Caco-2 (cell line): ENCODE results near the gene TTC13. TPM values are rescaled to one million over a fixed set of nuclear protein-coding genes. Genes with fewer than 3 reads are reported as not detected.
"Not testable (repeated sequence)": the region's sequence is repeated elsewhere in the genome, so short reads cannot be mapped to it uniquely, and the experiment has no call there.

Experiments
- BruUV-seq: library from RNA; stranded (reverse); fragments of 400-500 nt; replicated peaks from 2 replicates; lab custom pipeline; 2021; lab: Mats Ljungman, UMichigan
- CTCF ChIA-PET: fragments of 300-600 bp; sonication (Branson Sonifier 250); formaldehyde crosslinking; loops from one replicate; lab custom pipeline; 2022; ENCODE audit warnings: antibody characterized with exemption; lab: Charles Lee
- POLR2A ChIA-PET: fragments of 300-600 bp; sonication (Branson Sonifier 250); formaldehyde crosslinking; loops from one replicate; lab custom pipeline; 2022; ENCODE audit warnings: antibody characterized with exemption; lab: Charles Lee
- DNase-seq, 2 experiments: peaks; one replicate each; pipeline versions ENCODE4 v3.0.0 to v3.0.0-alpha.2; 2020 to 2022
- H3K27me3 ChIP-seq: replicated peaks from 2 replicates; pipeline ENCODE4 v1.6.0; 2011; ENCODE audit warnings: low read length; ENCODE audit not compliant: control insufficient read depth, insufficient read depth
- H3K36me3 ChIP-seq: 2 replicates; pipeline ENCODE4 v1.5.1; 2011; ENCODE audit warnings: low read length; ENCODE audit not compliant: control insufficient read depth, insufficient read depth
- H3K4me1 ChIP-seq: fragments of 250-450 bp; sonication (Bioruptor Pico); 2 replicates; pipeline ENCODE4 v1.5.1; 2020; ENCODE audit warnings: mild to moderate bottlenecking
- H3K4me3 ChIP-seq: 2 replicates; pipeline ENCODE4 v1.5.1; 2011; ENCODE audit warnings: low read depth, mild to moderate bottlenecking, control low read depth, low read length
- H3K9me3 ChIP-seq: fragments of 250-450 bp; sonication (Bioruptor Pico); 2 replicates; pipeline ENCODE4 v1.5.1; 2020; ENCODE audit warnings: mild to moderate bottlenecking, moderate library complexity
- H3K27ac Mint-ChIP-seq: one replicate; pipeline ENCODE4 v1.8.0; 2022; ENCODE audit warnings: mixed read lengths; ENCODE audit not compliant: unreplicated experiment
- H3K27me3 Mint-ChIP-seq: one replicate; pipeline ENCODE4 v1.8.0; 2022; ENCODE audit warnings: mixed read lengths; ENCODE audit not compliant: insufficient read depth, unreplicated experiment
- H3K36me3 Mint-ChIP-seq: one replicate; pipeline ENCODE4 v1.8.0; 2022; ENCODE audit warnings: mild to moderate bottlenecking, mixed read lengths; ENCODE audit not compliant: insufficient read depth, unreplicated experiment
- H3K4me1 Mint-ChIP-seq: one replicate; pipeline ENCODE4 v1.8.0; 2022; ENCODE audit warnings: low read depth, mixed read lengths; ENCODE audit not compliant: unreplicated experiment
- H3K4me3 Mint-ChIP-seq: one replicate; pipeline ENCODE4 v1.8.0; 2022; ENCODE audit warnings: mild to moderate bottlenecking, moderate library complexity, mixed read lengths; ENCODE audit not compliant: unreplicated experiment
- H3K9me3 Mint-ChIP-seq: one replicate; pipeline ENCODE4 v1.8.0; 2022; ENCODE audit warnings: mixed read lengths; ENCODE audit not compliant: unreplicated experiment
- intact Hi-C: fragments of 100-400 bp; cut with micrococcal nuclease; formaldehyde crosslinking; loops from one replicate; pipeline ENCODE4 v1.10.0; 2022; ENCODE audit not compliant: unreplicated experiment
- total RNA-seq: library from RNA; stranded (reverse); gene quantifications from 2 replicates; pipeline ENCODE4 v1.2.3, GENCODE V29; 2022
- TF ChIP-seq, protein P1 (sequence below), 2 experiments: fragments of 200-600 bp in 1 of 2; IDR thresholded peaks; 1 replicate in 1 of 2; 2 replicates in 1 of 2; pipeline versions ENCODE4 v1.5.1 to v1.8.0; 2011 to 2022; ENCODE audit warnings: antibody characterized with exemption in 1 of 2, control low read depth in 1 of 2, inconsistent platforms in 1 of 2, low read depth in 1 of 2, low read length in 1 of 2, mild to moderate bottlenecking in 1 of 2, moderate library complexity in 1 of 2; ENCODE audit not compliant: insufficient read depth in 1 of 2, severe bottlenecking in 1 of 2, unreplicated experiment in 1 of 2

TTC13 gene
- total RNA-seq, 1 experiment from 2014 or later: 57.6 TPM

DNA sequence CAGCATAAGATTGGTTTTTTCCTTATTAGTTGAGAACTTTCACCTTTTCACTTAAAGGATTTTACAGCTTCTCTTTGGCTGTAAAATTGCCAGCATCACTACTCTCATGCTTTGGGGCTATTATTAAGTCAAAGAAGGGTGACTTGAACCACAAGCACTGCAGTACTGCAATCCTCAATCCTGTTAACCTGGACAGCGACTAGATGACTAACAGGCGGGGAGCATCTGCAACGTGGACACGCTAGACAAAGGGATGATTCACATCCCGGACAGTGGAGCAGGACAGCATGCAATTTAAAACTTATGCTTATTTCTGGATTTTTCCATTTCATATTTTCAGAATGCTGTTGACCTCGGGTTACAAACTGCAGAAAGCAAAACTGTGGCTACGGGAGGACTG is 8.3 kb upstream of the TTC13 start:
- intact Hi-C loops: no loop called here
- H3K4me3 Mint-ChIP-seq: no peak overlapping the region
- TF ChIP-seq, protein P1, sequence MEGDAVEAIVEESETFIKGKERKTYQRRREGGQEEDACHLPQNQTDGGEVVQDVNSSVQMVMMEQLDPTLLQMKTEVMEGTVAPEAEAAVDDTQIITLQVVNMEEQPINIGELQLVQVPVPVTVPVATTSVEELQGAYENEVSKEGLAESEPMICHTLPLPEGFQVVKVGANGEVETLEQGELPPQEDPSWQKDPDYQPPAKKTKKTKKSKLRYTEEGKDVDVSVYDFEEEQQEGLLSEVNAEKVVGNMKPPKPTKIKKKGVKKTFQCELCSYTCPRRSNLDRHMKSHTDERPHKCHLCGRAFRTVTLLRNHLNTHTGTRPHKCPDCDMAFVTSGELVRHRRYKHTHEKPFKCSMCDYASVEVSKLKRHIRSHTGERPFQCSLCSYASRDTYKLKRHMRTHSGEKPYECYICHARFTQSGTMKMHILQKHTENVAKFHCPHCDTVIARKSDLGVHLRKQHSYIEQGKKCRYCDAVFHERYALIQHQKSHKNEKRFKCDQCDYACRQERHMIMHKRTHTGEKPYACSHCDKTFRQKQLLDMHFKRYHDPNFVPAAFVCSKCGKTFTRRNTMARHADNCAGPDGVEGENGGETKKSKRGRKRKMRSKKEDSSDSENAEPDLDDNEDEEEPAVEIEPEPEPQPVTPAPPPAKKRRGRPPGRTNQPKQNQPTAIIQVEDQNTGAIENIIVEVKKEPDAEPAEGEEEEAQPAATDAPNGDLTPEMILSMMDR (IDR thresholded peaks at IDR 0.05; ENCODE audit: insufficient read depth in 1 of 2, low read depth in 1 of 2, low read length in 1 of 2, severe bottlenecking in 1 of 2, unreplicated experiment in 1 of 2): no peak
- no peak for DNase-seq
- BruUV-seq: no TSS peak
- H3K27me3 Mint-ChIP-seq: no peaks in the 10 kb centered on the region
- Histone ChIP-seq H3K4me3 (no peak overlapping the region), H3K27me3 (no peaks in the 10 kb centered on the region), H3K4me1 (peaks cover 21% of the 10 kb centered on the region), H3K36me3 (no peaks in the 10 kb centered on the region), H3K9me3 (no peaks in the 10 kb centered on the region)
- peaks cover 6% of the 10 kb centered on the region for H3K36me3 Mint-ChIP-seq
- H3K4me1 Mint-ChIP-seq: peaks cover 25% of the 10 kb centered on the region
- no peaks in the 10 kb centered on the region for H3K9me3 Mint-ChIP-seq
- ChIA-PET POLR2A (interaction anchor here (0.6 kb wide), 1 partner anchor 118 kb away, joined by 3 read pairs; no protein-coding TSS in a partner anchor), CTCF (no interaction called here)
- no peak overlapping the region for H3K27ac Mint-ChIP-seq

DNA sequence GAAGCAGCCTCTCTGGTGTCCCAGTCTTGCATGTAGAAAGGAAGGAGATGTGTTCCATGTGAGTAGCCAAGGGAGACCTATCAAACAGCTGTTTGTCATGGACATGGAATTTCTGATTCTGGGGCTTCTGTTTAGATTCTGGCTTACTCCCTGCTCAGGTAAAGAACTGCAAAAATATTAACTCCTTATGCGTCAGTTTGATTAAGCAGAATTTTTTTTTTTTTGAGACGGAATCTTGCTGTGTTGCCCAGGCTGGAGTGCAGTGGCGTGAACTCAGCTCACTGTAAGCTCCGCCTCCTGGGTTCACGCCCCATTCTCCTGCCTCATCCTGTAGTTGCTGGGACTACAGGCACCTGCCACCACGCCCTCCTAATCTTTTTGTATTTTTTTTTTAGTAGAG is 7.0 kb upstream of the TTC13 start:
- 0 out of 2 replicates have a peak, but pooled peaks cover 1% of the 10 kb centered on the region for H3K36me3 ChIP-seq
- H3K9me3 Mint-ChIP-seq: no peaks in the 10 kb centered on the region
- no peaks in the 10 kb centered on the region for H3K27me3 ChIP-seq
- no peaks in the 10 kb centered on the region for H3K27me3 Mint-ChIP-seq
- H3K9me3 ChIP-seq: no peaks in the 10 kb centered on the region
- H3K27ac Mint-ChIP-seq: no peak overlapping the region
- no peak overlapping the region for H3K4me3 ChIP-seq
- ChIA-PET POLR2A (no interaction called here), CTCF (interaction anchor here (0.6 kb wide), 1 partner anchor 269 kb away, joined by 3 read pairs; no protein-coding TSS in a partner anchor)
- intact Hi-C loops: no loop called here
- TF ChIP-seq, protein P1 (IDR thresholded peaks at IDR 0.05; ENCODE audit: insufficient read depth in 1 of 2, low read depth in 1 of 2, low read length in 1 of 2, severe bottlenecking in 1 of 2, unreplicated experiment in 1 of 2): no peak
- BruUV-seq: no TSS peak
- peaks cover 21% of the 10 kb centered on the region for H3K4me1 ChIP-seq
- H3K36me3 Mint-ChIP-seq: peaks cover 6% of the 10 kb centered on the region
- H3K4me1 Mint-ChIP-seq: peaks cover 14% of the 10 kb centered on the region
- no peak overlapping the region for H3K4me3 Mint-ChIP-seq
- no peak for DNase-seq

DNA sequence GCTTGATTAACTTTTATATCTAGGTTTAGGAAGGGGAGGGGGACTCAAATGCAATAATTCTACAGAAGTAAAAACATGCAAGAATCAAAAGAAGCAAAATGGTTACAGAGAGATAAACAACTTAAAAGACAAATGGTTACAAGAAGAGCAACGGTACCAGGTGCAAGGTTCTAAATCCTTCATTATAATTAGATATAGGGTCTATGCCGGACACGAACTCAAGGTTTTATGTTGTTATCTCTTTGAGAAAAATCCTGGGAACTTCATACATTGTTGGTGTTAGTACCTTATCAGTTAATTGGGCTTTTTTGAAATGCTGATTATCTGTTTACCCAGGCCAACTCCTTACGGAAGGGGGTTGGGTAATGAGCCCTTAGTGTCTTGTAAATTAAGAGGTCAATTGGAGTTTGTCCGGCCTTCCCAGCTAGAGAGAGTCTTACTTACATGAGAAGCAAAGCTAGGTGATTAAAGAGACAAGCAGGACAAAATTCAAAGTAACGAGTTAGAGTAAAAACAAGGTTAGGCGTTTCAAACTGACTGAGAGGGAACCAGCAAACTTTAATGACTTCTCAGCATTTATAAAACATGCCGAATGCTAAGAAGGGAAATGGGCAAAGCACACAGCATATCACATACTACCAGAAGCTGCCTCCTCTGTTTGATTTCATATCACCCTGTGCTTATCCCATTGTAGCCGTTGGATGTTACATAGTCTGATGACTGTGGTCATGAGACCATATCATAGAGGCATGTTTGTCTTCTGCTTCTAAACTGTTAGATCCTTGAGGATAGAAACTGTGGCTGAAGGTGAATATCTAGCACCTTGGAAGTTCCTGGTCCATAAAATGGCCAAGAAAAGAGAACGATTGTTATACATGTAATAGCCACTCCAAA is 6.2 kb upstream of the TTC13 start:
- BruUV-seq, intact Hi-C loops, H3K36me3 Mint-ChIP-seq, POLR2A ChIA-PET, H3K27me3 Mint-ChIP-seq, H3K36me3 ChIP-seq, H3K4me3 ChIP-seq, DNase-seq, H3K9me3 ChIP-seq, H3K27me3 ChIP-seq, H3K9me3 Mint-ChIP-seq: not testable (repeated sequence)
- H3K4me3 Mint-ChIP-seq: peak overlapping the region; percentile 11
- H3K4me1 ChIP-seq: peaks cover 21% of the 10 kb centered on the region
- peaks cover 14% of the 10 kb centered on the region for H3K4me1 Mint-ChIP-seq
- CTCF ChIA-PET: interaction anchor here (0.6 kb wide), 2 partner anchors 105 to 268 kb away, joined by 3 to 5 read pairs; no protein-coding TSS in a partner anchor
- H3K27ac Mint-ChIP-seq: peak overlapping the region; percentile 10
